Stimulated activated CD8-positive, alpha-beta memory T cell treated with anti-CD3 and anti-CD28 coated beads, Interleukin-4, amount 100 ng/mL, for 24 hours (primary cell): ENCODE measurements around the gene IL23A.
A peak's percentile ranks its signal among the peaks of the same experiment; 100 is the strongest.
"Not testable (repeated sequence)": the region's sequence is repeated elsewhere in the genome, so short reads cannot be mapped to it uniquely, and the experiment has no call there.

Experiments used
- DNase-seq: peaks from one replicate; pipeline ENCODE4 v3.0.0-alpha.2; 2020; ENCODE audit warnings: low read depth

The IL23A gene

DNA sequence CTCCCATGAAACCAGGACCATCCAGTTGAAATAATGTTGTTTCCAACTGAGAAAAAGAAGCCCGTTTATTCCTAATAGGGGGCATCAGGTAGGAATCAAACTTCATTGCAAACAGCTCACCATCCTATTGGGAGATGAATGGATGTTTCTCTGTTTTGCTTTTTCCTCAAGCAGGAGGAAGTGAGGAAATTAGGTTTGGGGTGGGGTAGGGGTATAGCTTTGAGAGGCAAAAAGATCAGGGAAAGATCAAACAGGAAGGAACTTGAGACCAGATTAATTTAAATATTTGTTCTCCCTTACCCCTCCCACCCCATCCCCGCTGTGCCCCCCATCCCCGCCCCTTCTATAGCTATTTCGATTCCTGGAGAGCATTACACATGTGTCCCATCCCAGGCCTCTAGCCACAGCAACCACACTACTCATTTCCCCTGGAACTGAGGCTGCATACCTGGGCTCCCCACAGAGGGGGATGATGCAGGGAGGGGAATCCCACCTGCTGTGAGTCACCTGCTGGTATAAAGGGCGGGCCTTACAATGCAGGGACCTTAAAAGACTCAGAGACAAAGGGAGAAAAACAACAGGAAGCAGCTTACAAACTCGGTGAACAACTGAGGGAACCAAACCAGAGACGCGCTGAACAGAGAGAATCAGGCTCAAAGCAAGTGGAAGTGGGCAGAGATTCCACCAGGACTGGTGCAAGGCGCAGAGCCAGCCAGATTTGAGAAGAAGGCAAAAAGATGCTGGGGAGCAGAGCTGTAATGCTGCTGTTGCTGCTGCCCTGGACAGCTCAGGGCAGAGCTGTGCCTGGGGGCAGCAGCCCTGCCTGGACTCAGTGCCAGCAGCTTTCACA, at the start of gene IL23A:
IL23A (plus strand) TSS at position 577 of the 850 bp plus-strand sequence; CDS start at position 738, 161 bp downstream.
- DNase-seq: peak; percentile 68

DNA sequence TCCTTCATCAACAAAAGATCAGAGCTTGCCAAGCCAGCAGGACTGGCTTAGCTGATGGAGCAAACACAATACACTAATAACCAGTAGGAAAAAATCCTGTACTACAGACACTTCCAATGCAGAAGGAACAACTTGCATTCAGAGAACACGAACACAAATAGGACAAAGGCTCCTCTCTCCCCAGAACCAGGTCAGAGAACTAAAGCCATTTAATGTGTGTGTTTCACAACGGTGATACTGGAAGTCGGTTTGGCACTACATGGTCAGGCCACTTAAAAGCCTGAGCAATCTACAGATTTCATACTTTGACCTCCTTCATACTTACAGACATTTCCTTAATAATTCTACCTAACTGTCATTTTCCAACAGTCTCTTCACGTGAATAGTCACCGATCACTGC, 44.9 kb upstream of the IL23A start:
- no peak for DNase-seq

DNA sequence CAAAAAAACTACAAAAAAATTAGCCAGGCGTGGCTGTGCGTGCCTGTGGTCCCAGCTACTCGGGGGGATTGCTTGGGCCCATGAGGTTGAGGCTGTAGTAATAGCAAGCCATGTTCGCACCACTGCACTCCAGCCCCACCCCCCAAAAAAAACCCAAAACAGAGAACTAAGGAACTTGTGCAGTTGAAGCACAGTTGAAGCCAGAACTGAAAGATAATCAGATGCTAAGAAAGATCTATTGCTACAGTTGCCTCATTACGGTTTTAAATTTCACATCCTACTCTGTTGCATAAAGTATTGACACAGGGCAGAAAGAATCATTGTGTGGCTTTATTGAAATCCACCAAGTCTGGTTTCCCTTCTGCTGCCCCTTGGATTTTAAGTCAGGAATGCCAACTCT, 42.4 kb upstream of the IL23A start:
- DNase-seq: no peak

GRCh38 chr12:56297400-56297799, 41.3 kb upstream of the IL23A start:
- DNase-seq: no peak

GRCh38 chr12:56298828-56299227, 39.9 kb upstream of the IL23A start:
- no peak for DNase-seq

- no peak for DNase-seq
Observed at GRCh38 chr12:56299308-56299852, 39.3 kb upstream of the IL23A start.

- peak; percentile 99 for DNase-seq
Observed at GRCh38 chr12:56299853-56300643, 38.6 kb upstream of the IL23A start, which contains the start of gene CS. TSS of gene CS (minus strand) at chr12:56300330. CDS start at chr12:56300201, 129 bp downstream.

- DNase-seq: no peak
Observed at GRCh38 chr12:56300644-56301464, 37.8 kb upstream of the IL23A start.

DNA sequence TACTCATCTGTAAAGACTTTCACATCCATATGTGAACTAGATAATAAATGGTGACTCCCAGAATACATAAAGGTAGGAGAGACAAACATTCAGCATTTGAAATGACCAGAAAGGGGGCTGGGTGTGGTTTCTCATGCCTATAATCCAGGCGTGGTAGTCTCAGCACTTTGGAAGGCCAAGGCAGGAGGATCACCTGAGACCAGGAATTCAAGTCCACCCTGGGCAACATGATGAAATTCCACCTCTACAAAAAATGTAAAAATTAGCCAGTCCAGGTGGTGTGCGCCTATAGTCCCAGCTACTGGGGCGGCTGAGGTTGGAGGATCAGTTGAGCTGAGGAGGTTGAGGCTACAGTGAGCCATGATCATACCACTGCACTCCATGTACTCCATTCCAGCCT, 34.4 kb upstream of the IL23A start:
- no peak for DNase-seq

- no peak for DNase-seq
Observed at GRCh38 chr12:56304872-56305590, 33.7 kb upstream of the IL23A start.

GRCh38 chr12:56307221-56307965, 31.3 kb upstream of the IL23A start:
- no peak for DNase-seq

GRCh38 chr12:56308714-56309113, 30.0 kb upstream of the IL23A start:
- no peak for DNase-seq

- no peak for DNase-seq
Observed at GRCh38 chr12:56311003-56311402, 27.7 kb upstream of the IL23A start.

- no peak for DNase-seq
Observed at GRCh38 chr12:56315249-56315621, 23.4 kb upstream of the IL23A start.

- peak; percentile 93 for DNase-seq
Observed at GRCh38 chr12:56315622-56316473, 22.8 kb upstream of the IL23A start, which contains the start of gene CNPY2. TSS of gene CNPY2 (minus strand) at chr12:56315988. CDS start at chr12:56315217, 771 bp downstream.

DNA sequence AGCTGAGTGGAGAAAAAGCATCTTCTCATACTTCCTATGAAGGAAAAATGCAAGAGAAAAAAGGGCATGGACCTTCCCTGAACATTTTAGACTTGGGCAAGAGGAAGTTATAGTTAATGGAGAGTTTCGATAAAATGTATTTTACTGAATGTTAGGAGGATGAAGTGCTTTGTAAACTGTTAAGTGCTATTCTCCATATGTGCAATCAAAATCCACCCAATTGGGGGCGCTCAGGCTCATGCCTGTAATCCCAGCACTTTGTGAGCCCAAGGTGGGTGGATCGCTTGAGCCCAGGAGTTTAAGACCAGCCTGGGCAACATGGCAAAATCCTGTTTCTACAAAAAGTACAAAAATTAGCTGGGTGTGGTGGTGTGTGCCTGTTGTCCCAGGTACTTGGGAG, 21.0 kb upstream of the IL23A start:
- no peak for DNase-seq

- DNase-seq: no peak
Observed at GRCh38 chr12:56321027-56321426, 17.7 kb upstream of the IL23A start.

- DNase-seq: not testable (repeated sequence)
Observed at GRCh38 chr12:56321610-56322009, 17.1 kb upstream of the IL23A start.

- DNase-seq: no peak
Observed at GRCh38 chr12:56324206-56324605, 14.5 kb upstream of the IL23A start.
